ENCODE measurements around the gene H3-3A.
A peak's percentile ranks its signal among the peaks of the same experiment; 100 is the strongest.
"Not testable (repeated sequence)": the region's sequence is repeated elsewhere in the genome, so short reads cannot be mapped to it uniquely, and the experiment has no call there.

Gene H3-3A

DNA sequence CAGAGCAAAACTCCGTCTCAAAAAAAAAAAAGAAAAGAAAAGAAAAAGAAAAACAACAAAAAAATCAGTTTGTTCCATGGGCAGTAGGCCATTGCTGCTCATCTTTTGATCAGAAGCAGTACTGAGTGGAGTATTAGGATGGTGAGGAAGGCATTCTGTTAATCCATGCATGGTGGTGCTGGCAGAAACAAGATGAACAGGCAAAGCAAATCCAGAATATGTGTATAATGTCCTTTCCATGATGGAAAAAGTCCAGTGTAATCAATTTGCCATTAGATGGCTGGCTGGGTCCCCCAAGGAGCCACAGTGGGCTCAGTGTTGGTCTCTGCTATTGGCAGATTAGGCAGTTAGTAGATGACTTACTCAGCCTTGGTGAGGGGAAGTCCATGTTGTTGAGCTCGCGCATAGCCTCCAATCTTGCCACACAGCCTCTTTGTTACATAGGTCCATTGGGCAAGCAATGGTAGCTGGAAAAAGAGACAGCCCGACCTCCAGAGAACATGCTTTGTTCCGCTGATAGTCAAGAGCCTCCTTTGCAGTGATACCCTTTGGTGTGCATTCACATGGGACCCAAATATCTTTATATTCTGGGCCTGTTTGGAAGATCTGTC lies 23.3 kb downstream of the H3-3A start:
- DNase-seq (ENCODE audit: low read depth, low spot score) = no peak

DNA sequence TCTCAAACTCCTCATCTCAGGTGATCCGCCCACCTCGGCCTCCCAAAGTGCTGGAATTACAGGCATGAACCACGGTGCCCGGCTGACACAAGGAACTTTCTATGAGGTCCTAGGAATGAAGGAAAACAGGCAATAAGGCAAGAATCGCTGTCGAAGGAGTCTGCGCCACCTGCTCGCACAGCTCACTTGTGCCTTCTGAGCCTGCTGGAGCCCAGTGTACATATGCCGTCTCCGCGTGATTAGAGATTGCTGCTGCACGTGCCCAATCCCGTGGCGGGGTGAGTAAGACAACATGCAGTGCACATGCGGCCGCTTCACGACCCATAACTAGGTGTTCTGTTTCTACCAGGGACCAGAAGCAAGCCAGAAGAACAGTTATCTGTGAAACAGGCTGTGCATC lies 24.3 kb downstream of the H3-3A start:
- DNase-seq (ENCODE audit: low read depth, low spot score) = no peak

DNA sequence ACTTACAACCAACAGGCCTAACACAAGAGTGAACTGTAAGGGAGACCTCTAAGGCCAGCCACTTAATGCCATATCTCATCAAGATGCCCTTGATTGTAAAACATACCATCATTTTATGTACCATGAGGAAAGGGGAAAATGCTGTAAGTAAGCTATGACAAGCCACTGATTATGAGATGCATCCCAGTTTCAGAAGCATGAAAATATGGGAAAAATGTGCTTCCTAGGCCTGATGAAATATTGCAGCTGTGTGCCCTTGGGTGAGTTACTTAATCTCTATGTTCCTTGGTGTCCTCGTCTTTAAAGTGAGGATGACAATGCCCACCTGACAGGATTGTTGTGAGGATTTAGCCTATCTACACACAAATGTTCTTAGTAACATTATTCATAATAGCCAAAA lies 28.9 kb downstream of the H3-3A start:
- no peak for DNase-seq (ENCODE audit: low read depth, low spot score)

DNA sequence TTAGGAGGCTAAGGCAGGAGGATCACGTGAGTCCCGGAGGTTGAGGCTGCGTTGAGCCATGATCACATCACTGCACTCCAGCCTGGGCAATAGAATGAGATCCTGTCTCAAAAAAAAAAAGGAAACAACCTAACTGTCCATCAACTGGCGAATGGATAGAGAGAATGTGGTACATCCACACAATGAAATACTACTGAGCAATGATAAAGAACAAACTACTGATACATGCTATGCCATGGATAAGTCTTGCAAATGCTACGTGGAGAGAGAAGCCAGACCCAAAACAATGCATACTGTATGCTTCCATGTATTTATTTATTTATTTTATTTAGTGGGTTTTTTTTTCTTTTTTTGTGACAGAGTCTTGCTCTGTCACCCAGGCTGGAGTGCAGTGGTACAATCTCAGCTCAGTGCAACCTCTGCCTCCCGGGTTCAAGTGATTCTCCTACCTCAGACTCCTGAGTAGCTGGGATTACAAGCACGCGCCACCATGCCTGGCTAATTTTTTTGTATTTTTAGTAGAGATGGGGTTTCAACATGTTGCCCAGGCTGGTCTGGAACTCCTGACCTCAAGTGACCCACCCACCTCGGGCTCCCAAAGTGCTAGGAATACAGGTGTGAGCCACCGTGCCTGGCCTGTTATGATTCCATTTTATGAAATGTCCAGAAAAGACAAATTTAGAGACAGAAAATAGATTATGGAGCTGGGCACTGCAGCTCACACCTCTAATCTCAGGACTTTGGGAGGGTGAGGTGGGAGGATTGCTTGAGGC lies 29.7 kb downstream of the H3-3A start:
- not testable (repeated sequence) for DNase-seq (ENCODE audit: low read depth, low spot score)

DNA sequence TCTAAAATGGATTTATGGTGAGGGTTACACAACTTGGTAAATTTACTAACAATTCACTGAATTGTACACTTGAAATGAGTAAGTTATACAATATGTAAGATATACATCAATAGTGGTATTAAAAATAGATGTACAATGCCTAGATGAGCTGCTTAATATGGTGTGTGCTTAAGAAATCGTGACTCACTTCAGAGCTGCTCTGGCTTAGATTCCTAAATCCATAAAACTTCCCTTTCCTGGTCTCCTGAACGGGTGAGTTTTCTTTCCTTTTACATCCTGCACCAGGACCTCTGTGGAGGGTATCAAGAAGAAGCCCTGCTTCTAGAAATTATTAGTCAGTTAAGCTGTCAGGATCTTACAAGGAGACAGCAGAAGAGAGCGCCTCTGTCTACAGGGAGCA lies 30.4 kb downstream of the H3-3A start:
- DNase-seq (ENCODE audit: low read depth, low spot score) = no peak

DNA sequence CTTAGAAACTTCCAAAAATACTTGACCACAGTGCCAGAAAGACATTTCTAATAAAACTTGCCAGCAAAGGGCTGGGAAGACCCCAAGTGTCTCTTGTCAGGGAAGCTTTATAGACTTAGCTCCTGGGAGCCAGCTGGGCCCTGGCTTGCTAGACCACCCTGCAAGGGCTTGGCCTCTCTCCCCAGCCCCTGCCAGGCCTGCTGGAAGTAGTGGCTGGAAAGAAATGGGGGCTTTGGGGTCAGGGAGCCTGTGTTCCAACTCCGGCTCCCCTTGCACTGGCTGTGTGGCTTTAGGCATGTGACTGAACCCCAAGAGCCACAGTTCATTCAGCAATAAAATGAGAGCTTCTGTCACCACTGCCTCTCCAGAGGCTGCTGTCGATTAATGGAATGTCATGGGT lies 31.1 kb downstream of the H3-3A start:
- no peak for DNase-seq (ENCODE audit: low read depth, low spot score)

DNA sequence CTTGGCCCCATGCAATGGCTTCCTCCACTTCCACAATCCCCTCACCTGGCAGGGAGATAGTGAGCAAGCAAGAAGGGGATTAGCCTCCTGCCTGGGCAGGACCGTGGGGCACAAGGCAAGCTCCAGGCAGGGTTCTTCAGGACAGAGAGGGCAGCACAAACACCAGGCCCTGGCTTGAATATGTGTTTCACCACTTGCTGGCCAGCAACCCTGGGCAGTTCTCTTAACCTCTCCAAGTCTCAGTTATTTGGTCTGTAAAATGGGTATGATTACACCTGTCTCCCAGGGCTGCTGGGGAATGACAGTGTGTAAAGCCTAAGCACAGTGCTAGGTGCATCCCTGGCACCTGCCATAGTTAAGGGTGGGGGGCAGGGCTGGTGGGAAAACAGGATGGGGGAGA lies 31.9 kb downstream of the H3-3A start:
- DNase-seq (ENCODE audit: low read depth, low spot score) = no peak

DNA sequence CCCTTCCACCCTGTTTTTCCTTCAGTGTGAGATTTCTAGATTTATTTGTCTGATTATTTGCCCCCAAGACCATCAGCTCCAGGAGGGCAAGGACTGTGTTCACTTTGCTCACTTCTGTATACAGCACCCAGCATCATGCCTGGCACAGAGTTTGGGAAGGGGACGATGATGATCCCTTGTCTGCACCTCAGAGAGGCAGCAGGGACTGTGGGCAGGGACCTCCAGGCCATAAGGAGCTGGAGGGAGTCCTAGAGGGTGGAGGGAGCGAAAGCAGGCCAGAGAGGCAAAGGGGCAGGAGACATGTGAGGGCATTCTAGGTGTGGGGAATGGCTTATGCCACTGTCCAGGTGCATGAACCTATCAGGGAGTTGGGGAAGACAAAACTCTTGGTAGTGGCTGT lies 32.8 kb downstream of the H3-3A start:
- DNase-seq (ENCODE audit: low read depth, low spot score) = no peak

DNA sequence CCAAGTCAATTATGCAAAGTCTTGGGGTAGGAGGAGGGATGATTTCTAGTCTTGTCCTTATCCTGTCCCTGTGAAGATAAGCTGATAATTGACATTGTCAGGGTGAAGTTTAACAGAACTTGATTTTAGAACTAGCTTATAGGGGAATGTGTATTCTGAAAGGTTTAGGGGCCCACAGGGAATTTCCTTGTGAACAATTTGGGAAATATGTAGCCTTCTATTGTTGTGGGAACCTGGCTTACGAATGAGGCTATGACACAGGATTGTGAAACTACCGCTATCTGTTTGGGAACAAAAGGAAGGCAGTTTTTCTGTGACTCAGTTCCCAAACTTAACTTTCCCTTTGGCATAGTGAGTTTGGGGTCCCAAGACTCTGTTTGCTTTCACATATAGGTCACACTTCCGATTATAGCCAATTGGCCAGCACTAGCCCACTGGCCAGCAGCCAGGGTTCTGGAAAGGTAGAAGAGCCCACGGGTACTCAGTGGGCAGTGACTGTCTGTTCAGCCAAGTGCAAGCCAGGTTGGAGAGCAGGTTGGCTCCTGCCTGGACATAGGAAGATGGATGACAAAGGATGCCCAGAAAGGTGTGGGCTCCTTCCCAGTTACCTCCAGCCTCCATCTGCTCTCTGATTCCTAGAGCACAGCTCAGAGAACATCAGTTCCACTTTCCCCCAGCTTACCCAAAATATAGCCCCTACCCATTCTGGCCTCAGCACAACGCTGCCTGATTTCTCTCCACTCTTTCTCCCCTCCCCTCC lies 35.5 kb downstream of the H3-3A start:
- DNase-seq (ENCODE audit: low read depth, low spot score) = peak; percentile 74

DNA sequence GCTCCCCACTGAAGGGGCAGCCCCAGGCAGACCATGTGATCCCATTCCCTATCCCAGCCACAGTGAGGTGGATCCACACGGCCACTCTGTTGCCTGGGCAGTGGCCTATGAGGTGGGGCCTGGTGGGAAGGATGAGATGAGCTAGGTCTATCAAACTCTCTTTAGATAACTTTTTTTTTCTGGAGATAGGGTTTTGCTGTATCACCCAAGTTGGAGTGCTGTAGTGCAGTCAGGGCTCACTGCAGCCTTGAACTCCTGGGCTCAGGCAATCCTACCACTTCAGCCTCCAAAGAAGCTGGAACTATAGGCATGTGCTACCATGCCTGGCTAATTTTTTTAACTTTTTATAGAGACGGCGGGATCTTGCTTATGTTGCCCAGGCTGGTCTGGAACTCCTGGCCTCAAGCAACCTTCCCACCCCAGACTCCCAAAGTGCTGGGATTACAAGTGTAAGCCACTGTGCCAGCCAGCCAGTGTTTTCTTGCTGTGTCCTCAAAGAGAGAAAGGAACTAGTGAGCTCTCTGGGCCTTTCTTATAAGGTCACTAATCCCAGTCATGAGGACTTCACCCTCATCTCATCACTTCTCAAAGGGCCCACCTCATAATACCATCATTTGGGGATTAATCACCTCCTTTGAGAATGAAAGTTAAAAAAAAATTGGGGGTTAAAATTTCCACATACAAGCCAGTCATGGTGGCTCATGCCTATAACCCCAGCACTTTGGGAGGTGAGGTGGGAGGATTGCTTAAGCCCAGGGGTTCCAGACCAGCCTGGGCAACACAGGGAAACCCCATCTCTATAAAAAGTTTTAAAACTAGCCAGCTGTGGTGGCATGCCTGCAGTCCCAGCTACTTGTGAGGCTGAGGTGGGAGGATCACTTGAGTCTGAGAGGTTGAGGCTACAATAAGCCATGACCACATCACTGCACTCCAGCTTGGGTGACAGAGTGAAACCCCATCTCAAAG lies 36.6 kb downstream of the H3-3A start:
- DNase-seq (ENCODE audit: low read depth, low spot score) = no peak

DNA sequence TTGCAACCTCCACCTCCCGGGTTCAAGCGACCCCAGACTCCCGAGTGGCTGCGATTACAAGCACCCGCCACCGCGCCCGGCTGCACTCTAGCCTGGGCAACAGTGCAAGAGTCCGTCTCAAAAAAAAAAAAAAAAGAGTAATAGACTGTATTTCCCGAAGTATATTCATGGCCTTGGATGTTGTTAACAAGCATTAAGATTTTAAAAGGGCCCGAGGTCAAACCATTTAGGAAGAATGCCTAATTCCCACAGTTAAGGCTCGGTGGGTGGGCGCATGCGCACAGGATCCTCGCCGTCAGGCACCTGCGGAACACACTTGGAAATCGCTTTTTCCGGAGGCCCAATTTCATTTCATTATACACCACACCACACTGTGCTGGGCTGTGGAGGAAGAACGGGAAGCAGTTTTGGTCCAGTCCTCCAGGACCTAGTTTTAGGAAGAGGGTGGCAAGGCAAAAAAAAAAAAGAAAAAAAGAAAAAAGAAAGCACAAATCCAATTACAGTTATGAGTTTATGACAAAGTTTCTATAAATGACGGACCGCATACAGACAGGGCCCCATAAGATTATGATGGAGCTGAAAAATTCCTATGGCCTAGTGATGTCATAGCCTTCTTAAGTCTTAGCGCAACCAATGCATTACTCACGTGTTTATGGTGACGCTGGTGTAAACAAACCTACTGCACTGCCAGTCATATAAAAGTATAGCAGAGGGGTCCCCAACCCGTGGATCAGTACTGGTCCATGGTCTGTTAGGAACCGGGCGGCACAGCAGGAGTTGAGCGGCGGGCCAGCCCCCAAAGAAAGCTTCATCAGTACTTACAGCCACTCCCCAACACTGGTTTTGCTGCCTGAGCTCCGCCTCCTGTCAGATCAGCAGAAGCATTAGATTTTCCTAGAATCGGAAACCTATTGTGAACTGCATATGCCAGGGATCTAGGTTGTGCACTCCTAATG lies 38.2 kb downstream of the H3-3A start:
- DNase-seq (ENCODE audit: low read depth, low spot score) = peak; percentile 35

DNA sequence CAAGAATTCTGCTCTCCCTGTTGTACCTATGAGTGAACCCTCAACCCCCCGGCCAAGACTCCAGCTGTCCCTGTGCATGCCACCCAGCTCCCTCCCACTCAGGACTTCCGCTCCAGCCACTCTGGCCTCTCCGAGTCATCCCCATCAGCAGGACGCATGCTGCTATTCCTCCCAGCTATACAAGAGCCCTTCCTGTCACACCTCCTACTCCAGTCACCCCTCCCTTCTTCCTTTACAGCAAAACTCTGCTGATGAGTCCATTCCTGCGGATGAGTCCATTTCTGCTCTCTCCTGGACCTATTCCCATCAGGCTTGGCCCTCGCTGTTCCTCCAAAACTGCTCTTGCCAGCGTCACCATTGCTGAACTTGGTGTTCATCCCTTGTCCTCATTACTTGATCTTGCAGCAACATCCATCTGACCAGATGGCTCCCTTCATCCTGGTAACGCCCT lies 42.2 kb downstream of the H3-3A start:
- no peak for DNase-seq (ENCODE audit: low read depth, low spot score)

DNA sequence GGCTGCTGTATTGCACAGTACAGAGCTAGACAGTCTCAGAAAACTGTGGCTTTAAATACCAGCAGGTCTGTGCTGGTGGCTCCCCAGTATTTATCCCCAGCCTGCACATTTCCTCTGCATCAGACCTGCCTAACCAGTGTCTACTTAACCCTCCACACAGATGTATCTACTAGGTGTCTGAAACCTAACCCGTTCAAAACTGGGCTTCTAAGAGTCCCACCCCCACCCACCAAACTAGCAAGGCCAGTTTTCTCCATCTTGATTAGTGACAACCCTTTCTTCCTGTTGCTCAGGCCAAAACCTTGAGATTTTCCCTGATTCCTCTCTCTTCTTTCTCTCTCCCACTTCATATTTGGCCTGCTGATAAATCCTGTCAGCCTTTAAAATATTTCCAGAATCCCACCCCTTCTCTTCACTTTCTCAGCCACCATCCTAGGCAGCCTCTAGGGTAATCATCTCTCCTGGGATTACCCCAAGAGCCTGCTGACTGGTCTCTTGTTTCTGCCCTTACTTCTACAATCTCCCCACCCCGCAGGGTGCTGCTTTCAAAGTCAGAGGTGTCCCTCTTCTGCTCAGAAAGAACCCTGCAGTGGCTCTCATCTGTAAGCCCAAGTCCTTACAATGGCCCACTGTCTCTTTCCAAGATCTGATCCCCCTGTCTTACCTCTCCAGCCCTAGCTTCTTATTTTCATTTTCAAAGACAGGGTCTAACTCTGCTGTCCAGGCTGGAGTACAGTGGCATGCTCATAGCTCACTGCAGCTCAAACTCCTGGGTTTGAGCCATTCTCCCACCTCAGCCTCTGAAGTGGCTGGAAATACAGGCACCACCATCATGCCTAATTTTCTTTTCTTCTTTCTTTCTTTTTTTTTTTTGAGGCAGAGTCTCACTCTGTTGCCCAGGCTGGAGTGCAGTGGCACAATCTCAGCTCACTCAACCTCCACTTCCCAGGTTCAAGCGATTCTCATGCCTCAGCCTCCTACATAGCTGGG lies 45.2 kb downstream of the H3-3A start:
- no peak for DNase-seq (ENCODE audit: low read depth, low spot score)

DNA sequence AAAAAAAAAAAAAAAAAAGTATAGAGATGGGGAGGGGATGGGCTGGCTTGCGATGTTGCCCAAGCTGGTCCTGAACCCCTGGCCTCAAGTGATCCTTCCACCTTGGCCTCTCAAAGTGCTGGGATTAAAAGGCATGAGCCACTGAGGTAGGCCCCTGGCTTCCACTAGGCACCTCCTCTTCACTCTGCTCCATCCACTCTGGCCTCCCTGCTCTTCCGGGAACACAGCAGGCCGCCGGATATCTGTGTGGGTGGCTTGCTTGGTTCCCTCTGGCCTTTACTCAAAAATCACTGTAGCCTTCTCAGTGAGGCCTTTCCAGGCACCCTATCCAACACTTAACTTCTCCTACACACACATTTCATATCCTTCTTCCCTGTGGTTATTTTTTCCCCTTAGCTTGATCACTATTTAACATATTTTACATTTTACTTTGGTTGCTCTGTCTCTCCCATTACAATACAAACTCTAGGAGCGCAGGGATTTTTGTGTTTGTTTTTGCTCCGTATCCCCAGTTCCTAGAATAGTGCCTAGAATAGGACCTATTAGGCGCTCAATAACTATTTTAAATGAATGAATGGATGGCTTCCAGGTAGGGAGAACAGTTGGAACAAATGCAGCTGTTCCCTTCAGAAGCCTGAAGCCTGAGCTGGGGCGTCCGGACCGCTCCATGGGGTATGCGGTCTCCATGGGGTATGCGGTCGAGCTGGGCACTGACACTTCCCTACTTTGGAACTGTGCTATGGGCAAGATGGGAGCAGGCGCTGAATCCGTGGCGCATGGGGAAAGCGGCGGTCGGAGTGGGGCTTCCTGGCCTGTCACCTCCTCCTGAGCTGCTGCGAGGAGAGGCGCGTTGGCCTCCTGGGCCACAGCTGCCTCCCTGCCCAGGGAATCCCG lies 46.7 kb downstream of the H3-3A start:
- peak; percentile 29 for DNase-seq (ENCODE audit: low read depth, low spot score)

DNA sequence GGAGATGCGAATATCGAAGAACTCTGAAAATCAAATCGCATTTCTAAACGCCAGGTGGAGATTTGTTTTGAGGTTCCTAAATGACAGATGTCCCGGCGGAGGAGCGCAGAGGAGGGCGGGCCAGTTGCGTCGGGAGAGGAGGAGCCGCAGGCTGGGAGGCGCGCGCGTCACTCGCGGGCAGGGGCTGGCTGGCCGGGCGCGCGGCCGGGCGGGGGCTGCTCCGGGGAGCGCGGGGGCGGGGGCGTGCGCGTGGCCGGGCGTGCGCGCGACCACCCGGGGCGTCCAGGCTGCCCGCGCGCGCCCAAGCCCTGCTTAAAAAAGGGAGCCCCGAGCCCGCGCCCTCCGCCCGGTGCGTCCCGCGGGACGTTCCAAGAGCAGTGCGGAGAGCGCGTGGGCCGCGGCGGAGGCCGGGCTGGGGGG lies 47.3 kb downstream of the H3-3A start:
- DNase-seq (ENCODE audit: low read depth, low spot score) = peak; percentile 92

DNA sequence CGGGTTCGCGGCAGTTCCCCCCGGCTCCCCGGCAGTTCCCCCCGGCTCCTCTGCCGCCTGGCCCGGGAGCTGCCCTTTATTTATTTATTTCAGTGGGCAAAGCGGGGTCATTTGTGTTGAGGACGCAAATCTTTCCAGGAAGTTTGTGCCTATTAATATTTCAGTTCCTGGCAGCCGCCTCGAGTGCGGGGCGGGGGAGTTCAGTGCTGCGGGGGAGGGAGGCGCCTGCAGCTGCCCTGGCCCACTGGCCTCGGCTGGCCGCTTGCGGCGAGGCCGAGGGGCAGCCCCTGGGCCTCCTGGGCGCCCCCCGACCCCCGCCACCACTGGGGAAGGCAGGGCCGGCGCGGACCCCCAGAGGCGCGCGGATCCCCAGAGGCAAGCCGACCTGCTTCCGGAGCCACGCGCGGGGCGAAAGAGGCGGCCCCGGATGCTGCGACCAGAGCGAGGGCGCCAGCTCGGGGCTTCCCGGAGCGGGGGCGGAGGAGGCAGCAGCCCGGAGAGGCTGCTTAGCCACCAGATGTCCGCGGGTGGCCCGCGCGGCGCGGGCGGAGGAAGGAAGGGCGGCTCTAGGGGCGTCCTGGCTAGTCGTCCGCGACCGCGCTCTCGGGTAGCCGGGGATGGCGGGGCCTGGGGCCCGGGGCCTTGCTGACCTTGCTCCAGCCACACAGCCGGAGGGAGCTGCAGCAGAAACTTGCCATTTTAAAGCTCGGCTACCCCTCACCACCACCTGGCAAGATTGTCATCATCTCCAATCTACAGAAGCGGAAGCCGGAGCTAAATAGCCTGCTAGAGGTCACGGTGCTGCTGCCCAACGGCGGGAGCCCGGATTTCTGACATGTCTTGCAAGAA lies 48.0 kb downstream of the H3-3A start:
- peak; percentile 79 for DNase-seq (ENCODE audit: low read depth, low spot score)
